GM10847 (cell line): ENCODE data around the gene KCNT2.

Source experiments
- POLR2A ChIP-seq: IDR thresholded peaks from 2 replicates; pipeline ENCODE4 v1.6.1; 2011; ENCODE audit not compliant: insufficient read length; ENCODE audit errors: extremely low read depth

Gene KCNT2

GRCh38 chr1:196178083-196178635, 430.1 kb downstream of the KCNT2 start:
- TF ChIP-seq POLR2A: no peak
